ENCODE results near the gene MAP2.

Gene MAP2

DNA sequence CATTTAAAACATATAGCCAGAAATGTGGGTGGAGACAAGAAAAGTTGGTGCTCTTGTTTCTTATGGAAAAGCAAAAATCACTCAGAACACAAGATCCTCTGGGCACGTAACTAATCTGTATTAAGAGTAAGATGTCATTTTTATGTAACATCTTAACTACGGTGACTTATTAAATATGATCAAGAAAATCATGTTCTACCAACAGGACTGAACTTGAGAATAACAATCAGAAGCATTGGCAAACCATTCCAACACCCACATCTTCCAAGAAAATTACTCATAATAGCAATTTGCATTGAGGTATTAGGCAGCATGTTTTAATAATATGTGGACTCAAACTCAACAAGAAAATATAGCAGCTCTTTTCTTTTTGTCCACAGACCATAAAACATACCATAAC, 21.6 kb downstream of the MAP2 start:
- CTCF ChIA-PET, result no interaction called here
- Mint-ChIP-seq H3K4me1 (no peaks in the 10 kb centered on the region), H3K4me3 (no peak overlapping the region), H3K36me3 (no peaks in the 10 kb centered on the region), H3K9me3 (no peaks in the 10 kb centered on the region), H3K27me3 (no peaks in the 10 kb centered on the region), H3K27ac (no peak overlapping the region)
- DNase-seq, result no peak

DNA sequence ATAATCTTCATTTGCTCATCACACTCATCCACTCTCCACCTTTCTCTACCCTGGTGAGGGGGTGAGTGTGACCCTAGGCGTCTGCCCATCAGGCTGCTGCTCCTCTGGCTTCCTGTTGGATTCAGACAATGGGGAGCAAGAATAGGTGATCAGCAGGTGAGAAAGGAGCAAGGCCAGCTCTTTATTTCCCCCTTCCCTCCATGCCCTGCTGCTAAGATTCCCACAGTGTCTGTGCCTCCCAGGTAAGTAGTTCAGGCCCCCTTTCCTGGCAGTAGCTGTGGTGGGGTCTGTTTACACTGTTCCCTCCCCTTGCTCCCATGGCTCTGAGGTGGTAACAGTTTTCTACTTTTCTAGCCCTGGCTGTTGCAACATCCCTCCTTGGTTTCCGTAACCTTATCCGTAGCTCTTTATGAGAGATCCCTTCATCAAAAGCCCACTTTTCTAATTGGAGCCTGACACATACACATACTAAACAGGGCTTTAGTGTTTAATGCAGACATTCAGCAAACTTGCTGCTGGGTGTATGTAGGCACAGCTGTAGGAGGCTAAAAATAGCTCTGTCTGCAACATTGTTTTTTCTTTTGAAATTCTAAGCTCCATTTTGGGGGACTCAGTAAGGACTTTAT, 27.5 kb downstream of the MAP2 start:
- Mint-ChIP-seq H3K4me1 (no peaks in the 10 kb centered on the region), H3K4me3 (no peak overlapping the region), H3K27ac (no peak overlapping the region), H3K9me3 (no peaks in the 10 kb centered on the region), H3K27me3 (no peaks in the 10 kb centered on the region), H3K36me3 (no peaks in the 10 kb centered on the region)
- CTCF ChIA-PET, result interaction anchor here (0.5 to 0.9 kb wide), 2 partner anchors 116 to 154 kb away, joined by 3 to 4 read pairs; no protein-coding TSS in a partner anchor
- no peak for DNase-seq

DNA sequence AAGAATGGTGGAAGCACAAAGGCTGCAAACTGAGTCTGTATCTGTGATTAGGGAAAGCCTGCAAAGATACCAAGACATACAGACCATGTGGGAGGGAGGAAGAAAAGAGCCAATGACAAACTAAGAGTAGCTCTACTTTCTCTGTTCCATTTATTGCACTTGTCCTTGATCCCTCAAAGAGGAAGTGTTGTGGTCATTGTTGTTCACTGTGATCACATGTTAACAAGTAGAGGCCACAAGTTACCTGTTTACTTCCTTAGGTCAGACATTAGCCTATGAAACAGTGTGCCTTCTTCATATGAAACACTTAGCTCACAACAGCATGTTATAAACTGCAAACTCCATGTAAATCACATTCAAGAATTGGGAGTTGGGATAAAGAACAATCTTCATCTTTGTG, 32.6 kb downstream of the MAP2 start:
- CTCF ChIA-PET, result no interaction called here
- H3K27me3 Mint-ChIP-seq, result no peaks in the 10 kb centered on the region
- H3K4me1 Mint-ChIP-seq, result no peaks in the 10 kb centered on the region
- H3K4me3 Mint-ChIP-seq, result no peak overlapping the region
- H3K27ac Mint-ChIP-seq, result no peak overlapping the region
- H3K9me3 Mint-ChIP-seq, result no peaks in the 10 kb centered on the region
- no peak for DNase-seq
- H3K36me3 Mint-ChIP-seq, result no peaks in the 10 kb centered on the region

DNA sequence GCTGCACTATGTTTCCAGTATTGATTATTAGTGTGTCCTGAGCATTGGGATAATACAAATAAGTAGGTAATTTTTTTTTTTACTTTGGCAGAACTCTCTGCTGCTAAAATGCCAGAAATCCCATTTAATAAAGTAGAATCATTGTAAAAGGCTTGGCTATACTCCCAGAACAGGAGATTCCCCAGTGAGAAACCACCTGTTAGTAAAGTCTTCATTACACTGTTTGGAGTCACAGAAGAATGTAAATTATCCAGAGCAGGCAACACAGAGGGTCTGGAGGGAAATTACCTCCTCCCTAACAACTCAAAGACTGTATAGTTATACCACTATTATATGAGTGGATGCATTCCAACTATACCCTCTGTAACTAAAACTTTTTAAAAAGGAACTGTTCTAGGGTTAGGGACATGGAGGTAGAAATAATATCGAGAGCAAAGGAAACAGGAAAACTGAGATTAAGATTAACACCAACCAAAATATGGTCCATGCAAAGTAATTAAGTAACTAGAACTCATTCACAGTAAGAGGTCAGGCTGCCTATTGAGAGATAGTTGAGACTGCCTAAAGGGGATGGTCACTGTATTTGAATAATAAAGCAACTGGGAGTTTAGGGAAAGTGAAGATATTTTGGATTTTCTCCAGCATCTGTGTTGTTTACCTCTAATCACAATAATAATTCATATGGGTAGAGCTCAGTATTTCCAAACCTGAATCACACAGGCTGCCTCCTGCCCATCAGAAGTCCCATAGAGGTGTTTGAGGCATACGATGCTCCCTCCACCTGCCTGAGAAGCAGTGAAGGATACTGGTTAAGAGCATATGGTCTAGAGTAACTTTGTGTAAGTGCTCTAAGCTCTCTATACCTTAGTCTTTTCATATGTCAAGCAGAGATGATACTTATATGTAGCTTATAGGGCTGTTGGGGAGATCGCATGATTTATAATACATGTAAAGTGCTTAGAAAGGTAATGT, 34.4 kb downstream of the MAP2 start:
- no peaks in the 10 kb centered on the region for H3K27me3 Mint-ChIP-seq
- no peaks in the 10 kb centered on the region for H3K36me3 Mint-ChIP-seq
- H3K27ac Mint-ChIP-seq, result no peak overlapping the region
- CTCF ChIA-PET, result interaction anchor here (0.9 kb wide), 1 partner anchor 121 kb away, joined by 3 read pairs; no protein-coding TSS in a partner anchor
- no peaks in the 10 kb centered on the region for H3K9me3 Mint-ChIP-seq
- no peak overlapping the region for H3K4me3 Mint-ChIP-seq
- H3K4me1 Mint-ChIP-seq, result no peaks in the 10 kb centered on the region
- no peak for DNase-seq

DNA sequence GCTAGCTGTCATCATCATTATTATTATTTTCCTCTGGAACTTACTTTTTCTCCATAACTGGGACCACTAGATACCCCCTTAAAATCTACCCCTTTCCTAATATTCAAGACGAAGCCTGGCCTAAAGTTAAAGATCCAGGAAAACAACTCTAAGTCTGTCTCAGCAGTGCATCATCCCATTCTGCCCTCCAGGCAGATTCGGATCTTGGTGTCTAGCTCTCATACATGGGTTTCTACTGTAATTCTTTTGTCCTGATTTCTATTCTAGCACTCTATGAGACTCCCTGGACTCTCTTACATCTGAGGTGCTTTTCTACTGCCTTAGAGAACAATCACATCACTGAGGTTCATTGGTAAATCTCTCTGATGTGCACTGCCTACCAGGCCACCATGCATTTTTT, 35.5 kb downstream of the MAP2 start:
- H3K36me3 Mint-ChIP-seq, result no peaks in the 10 kb centered on the region
- CTCF ChIA-PET, result interaction anchor here (0.9 kb wide), 1 partner anchor 120 kb away, joined by 3 read pairs; no protein-coding TSS in a partner anchor
- no peak overlapping the region for H3K4me3 Mint-ChIP-seq

DNA sequence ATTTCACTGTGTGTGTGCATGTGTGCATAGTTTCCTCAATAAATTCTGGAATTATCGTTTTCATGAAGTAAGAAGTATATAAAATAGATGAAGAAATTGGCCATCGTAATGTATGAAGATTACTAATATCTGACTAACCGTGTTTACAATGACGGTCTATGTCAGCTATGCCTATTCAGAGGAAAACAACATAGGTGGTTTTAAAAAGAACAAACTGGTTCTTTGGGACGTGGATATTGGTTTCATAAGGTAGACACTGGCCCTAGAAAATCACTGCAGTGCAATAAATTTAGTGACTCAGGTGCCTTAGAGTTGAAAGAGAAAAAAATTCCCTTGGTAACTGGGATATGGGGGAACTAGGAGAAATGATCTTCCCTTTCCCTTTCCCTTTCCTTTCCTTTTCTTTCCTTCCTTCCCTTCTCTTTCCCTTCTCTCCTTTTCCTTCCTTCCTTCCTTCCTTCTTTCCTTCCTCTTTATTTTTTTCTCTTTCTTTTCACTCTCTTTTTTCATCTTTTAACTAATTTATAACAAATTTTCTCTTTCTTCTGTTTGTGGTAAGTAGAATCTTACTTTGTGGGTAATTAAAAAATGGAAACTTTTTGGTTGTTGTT, 36.4 kb downstream of the MAP2 start:
- CTCF ChIA-PET, result no interaction called here

More for the DNA sequence above, 35.5 kb downstream of the MAP2 start:
- no peak for DNase-seq
- Mint-ChIP-seq H3K27me3 (no peaks in the 10 kb centered on the region), H3K9me3 (no peaks in the 10 kb centered on the region), H3K4me1 (no peaks in the 10 kb centered on the region), H3K27ac (no peak overlapping the region)

DNA sequence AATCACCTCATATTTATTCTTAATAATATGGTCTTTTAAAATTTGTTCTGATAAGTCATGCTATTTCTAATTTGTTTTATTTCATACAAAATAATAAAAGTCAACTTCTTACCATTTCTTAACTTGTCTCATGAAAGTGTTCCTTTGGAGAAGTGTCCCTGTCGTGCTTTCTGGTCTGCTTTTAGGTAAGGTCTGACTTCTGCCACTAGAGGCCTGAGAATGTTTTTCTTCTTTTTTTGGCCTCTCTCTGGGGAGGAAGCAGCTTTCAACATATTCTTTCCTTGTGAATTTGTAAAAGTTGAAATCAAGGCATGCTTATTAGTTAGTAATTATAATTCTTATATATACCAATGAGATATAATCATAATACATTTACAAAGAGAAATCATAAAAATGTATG, 39.4 kb downstream of the MAP2 start:
- no peaks in the 10 kb centered on the region for H3K27me3 Mint-ChIP-seq
- no peak overlapping the region for H3K27ac Mint-ChIP-seq
- CTCF ChIA-PET, result no interaction called here
- H3K9me3 Mint-ChIP-seq, result no peaks in the 10 kb centered on the region
- H3K4me3 Mint-ChIP-seq, result no peak overlapping the region
- DNase-seq, result no peak
- no peaks in the 10 kb centered on the region for H3K36me3 Mint-ChIP-seq
- H3K4me1 Mint-ChIP-seq, result no peaks in the 10 kb centered on the region

More for the DNA sequence above, 36.4 kb downstream of the MAP2 start:
- no peaks in the 10 kb centered on the region for H3K4me1 Mint-ChIP-seq
- H3K4me3 Mint-ChIP-seq, result no peak overlapping the region
- no peaks in the 10 kb centered on the region for H3K36me3 Mint-ChIP-seq
- H3K27me3 Mint-ChIP-seq, result no peaks in the 10 kb centered on the region
- DNase-seq, result no peak
- no peaks in the 10 kb centered on the region for H3K9me3 Mint-ChIP-seq
- H3K27ac Mint-ChIP-seq, result no peak overlapping the region

DNA sequence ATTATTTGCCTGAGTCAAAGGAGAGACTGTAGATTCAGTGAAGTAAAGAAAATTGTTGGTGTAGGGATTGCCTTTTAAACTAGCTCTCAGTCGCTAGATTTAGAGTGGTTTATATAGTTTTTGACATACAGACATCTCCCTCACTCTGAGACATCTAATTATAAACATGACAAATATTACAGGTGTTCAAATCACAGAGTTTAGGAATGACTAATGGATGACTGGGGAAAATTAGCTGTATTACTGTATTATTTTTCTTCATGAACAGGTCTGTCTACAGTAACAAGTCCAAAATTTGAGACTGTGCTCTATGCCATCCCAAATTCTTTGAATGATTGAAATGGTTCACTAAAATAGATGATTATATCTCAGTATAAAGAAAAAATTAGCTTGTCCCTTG, 40.0 kb downstream of the MAP2 start:
- Mint-ChIP-seq H3K4me1 (no peaks in the 10 kb centered on the region), H3K27me3 (no peaks in the 10 kb centered on the region), H3K27ac (no peak overlapping the region), H3K9me3 (no peaks in the 10 kb centered on the region), H3K36me3 (no peaks in the 10 kb centered on the region), H3K4me3 (no peak overlapping the region)
- CTCF ChIA-PET, result no interaction called here
- no peak for DNase-seq

DNA sequence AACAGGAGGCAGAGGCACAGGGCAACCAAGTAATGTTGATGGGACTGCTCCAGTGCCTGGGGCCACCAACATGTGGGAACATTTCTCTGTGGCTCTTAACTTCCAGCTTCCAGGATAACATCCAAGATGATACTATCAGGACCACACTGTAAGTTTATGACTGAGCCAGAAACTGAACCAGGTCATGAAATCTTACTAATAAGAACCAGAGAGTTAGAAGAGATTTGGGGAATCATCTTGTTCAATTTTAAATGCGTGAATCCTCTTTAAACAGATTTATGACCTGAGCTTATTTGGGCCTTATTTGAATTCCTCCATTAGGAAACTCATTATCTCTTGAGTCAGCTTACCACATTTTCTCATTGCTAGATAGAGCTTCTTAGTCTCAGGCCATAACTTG, 45.0 kb downstream of the MAP2 start:
- CTCF ChIA-PET, result no interaction called here
- H3K27ac Mint-ChIP-seq, result no peak overlapping the region
- no peak overlapping the region for H3K4me3 Mint-ChIP-seq
- H3K27me3 Mint-ChIP-seq, result no peaks in the 10 kb centered on the region
- H3K9me3 Mint-ChIP-seq, result no peaks in the 10 kb centered on the region
- H3K4me1 Mint-ChIP-seq, result no peaks in the 10 kb centered on the region
- no peak for DNase-seq
- H3K36me3 Mint-ChIP-seq, result no peaks in the 10 kb centered on the region

DNA sequence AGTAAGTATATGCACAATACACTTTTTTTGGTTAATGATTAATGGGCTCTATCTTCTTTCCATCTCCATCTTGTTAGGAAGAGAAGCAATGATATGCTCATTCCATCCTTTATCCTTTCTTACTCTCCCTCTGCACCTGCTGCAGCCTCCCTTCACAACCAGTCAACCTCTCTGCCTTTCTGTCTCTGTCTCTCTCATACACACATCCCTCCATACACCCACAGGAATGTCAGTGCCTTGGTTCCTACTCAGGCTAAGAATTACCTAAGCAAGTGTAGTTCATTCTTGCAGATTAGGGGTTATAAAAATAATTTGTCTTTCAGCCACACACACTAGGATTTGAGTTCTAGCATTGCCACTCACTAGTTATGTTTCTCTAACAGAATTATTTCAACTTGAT, 45.6 kb downstream of the MAP2 start:
- Mint-ChIP-seq H3K27ac (no peak overlapping the region), H3K27me3 (no peaks in the 10 kb centered on the region), H3K4me3 (no peak overlapping the region), H3K36me3 (no peaks in the 10 kb centered on the region), H3K9me3 (no peaks in the 10 kb centered on the region), H3K4me1 (no peaks in the 10 kb centered on the region)
- CTCF ChIA-PET, result no interaction called here
- no peak for DNase-seq

DNA sequence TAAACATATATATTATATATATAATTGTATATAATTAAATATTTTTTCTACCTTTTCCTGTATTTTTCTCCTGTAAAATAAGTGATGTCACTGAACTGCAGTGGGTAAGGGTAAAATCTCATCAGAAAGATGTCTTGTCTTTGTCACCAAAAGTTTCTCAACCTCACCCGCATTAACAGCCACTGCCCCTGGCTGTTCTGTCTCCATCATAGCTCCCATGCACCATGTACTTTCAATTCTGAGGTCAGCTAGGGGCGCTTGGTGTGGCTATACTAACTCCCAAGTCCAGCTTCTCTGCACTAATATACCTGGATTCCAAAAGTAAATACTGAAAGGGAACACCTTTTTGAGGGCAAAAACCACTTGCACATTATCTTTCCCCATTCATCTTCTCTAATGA, 46.6 kb downstream of the MAP2 start:
- Mint-ChIP-seq H3K27me3 (no peaks in the 10 kb centered on the region), H3K4me1 (no peaks in the 10 kb centered on the region), H3K27ac (no peak overlapping the region), H3K9me3 (no peaks in the 10 kb centered on the region), H3K4me3 (no peak overlapping the region), H3K36me3 (no peaks in the 10 kb centered on the region)
- no peak for DNase-seq
- CTCF ChIA-PET, result no interaction called here

DNA sequence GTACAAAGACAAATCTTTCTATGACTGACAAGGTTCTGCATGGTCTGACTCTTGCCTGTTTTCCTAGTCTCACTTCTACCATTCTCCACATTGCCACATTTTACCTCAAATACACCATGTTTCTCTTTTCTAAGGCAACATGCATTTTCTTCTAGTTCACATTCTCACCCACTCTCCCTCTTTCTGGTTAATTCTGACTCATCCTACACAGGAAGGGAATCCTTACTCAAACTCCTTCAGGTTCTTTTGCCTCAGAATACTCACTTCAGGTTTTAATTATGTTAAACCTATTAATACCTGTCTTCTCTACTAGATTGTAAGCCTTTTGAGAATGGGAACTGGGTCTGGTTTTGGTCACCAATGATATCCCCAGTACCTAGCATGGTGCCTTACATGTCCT, 47.2 kb downstream of the MAP2 start:
- Mint-ChIP-seq H3K9me3 (no peaks in the 10 kb centered on the region), H3K27ac (no peak overlapping the region), H3K4me1 (no peaks in the 10 kb centered on the region), H3K36me3 (no peaks in the 10 kb centered on the region), H3K4me3 (no peak overlapping the region), H3K27me3 (no peaks in the 10 kb centered on the region)
- CTCF ChIA-PET, result no interaction called here
- DNase-seq, result no peak

DNA sequence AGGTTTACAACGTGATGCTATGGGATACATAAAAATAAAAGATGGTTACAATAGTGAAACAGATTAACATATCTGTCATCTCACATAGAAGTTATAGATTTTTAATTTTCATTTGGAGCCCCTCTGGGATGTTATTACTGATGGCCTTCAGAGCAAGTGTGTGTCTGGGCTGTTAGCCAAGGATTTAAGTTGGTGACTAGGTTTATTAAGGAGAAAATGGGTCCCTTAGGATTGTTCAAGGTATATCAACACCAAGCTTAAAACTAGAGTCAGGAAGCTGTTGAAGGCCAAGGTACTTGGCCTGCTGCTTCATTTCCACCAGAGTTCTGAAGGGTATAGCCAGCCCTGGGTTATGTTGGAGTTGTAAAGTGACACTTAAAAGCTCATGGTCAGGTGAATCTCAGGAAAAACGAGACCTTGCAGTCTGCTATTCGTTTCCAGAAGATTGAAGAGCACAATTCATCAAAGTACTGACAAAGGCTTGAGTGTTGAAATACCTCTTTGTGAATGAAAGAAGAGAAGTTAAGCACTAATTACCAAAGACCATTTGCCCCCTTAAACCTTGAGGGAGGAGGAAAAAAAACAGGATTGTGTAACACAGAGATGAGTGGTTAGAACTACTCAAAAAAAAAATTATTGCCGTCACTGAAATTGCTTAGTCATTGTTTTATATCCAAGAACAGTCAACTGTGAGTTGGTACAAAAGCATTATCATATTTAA, 48.4 kb downstream of the MAP2 start:
- Mint-ChIP-seq H3K9me3 (no peaks in the 10 kb centered on the region), H3K36me3 (no peaks in the 10 kb centered on the region), H3K27me3 (no peaks in the 10 kb centered on the region), H3K4me3 (no peak overlapping the region), H3K4me1 (no peaks in the 10 kb centered on the region), H3K27ac (no peak overlapping the region)
- DNase-seq, result no peak
- CTCF ChIA-PET, result no interaction called here

DNA sequence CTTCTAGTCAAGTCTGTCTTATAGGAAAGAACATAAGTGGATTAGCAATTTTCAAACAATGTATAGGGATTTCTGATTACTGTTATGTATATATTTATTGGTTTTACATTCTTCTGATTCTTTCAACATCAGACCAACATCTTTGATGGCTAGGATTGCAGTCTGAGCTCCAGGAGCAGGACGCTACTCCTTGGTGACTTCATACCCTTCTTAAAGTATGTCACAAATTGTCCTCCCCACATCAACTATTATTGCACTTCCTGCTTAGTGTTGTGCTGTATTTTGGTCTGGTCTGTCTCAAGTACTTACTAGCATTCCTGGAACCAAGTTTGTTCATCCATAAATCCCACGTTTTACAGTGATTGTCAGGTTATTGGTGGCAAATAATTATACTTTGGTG, 49.0 kb downstream of the MAP2 start:
- no peak for DNase-seq
- no peaks in the 10 kb centered on the region for H3K9me3 Mint-ChIP-seq
- no peaks in the 10 kb centered on the region for H3K36me3 Mint-ChIP-seq
- no peak overlapping the region for H3K27ac Mint-ChIP-seq
- H3K4me1 Mint-ChIP-seq, result no peaks in the 10 kb centered on the region
- H3K27me3 Mint-ChIP-seq, result no peaks in the 10 kb centered on the region
- H3K4me3 Mint-ChIP-seq, result no peak overlapping the region
- CTCF ChIA-PET, result no interaction called here
